Cardiac muscle cell (in vitro differentiated cells and primary cell): ENCODE data around the gene A4GALT. TPM values are rescaled to one million over a fixed set of nuclear protein-coding genes. Genes with fewer than 3 reads are reported as not detected.

Experiments used
- DNase-seq, 2 donors: peaks; one replicate each; pipeline versions ENCODE4 v3.0.0 to v3.0.0-alpha.2; 2010 to 2017; ENCODE audit warnings: low read depth in 1 of 2, low spot score in 1 of 2
- H3K27ac ChIP-seq: fragments of 200-600 bp; sonication (generic); 2 replicates; pipeline ENCODE4 v1.5.1; 2016
- H3K27me3 ChIP-seq: fragments of 200-600 bp; sonication (generic); 2 replicates; pipeline ENCODE4 v1.6.0; 2016; ENCODE audit warnings: control low read depth
- H3K36me3 ChIP-seq: fragments of 200-600 bp; sonication (generic); 2 replicates; pipeline ENCODE4 v1.5.1; 2016; ENCODE audit warnings: control low read depth
- H3K4me1 ChIP-seq: fragments of 200-600 bp; sonication (generic); 2 replicates; pipeline ENCODE4 v1.8.1; 2017; ENCODE audit warnings: low read depth, mild to moderate bottlenecking, mixed run types
- H3K4me3 ChIP-seq: fragments of 200-600 bp; sonication (generic); 2 replicates; pipeline ENCODE4 v1.5.1; 2016; ENCODE audit warnings: mild to moderate bottlenecking
- H3K9me3 ChIP-seq: fragments of 200-600 bp; sonication (generic); 2 replicates; pipeline ENCODE4 v1.5.1; 2017; ENCODE audit warnings: low read depth, mild to moderate bottlenecking, control low read depth
- CTCF ChIP-seq: IDR thresholded peaks from 2 replicates; pipeline ENCODE4 v1.5.1; 2012; ENCODE audit warnings: low read depth, mild to moderate bottlenecking, low read length
- polyA plus RNA-seq: library from polyadenylated mRNA; unstranded; fragments of >200 nt; fragmentation: Nextera tagmentation; extraction: Ambion mirVana; gene quantifications from 2 replicates; pipeline ENCODE4 v1.2.1, GENCODE V29; 2016
- total RNA-seq: library from RNA; depleted of rRNA; stranded (reverse); fragments of >200 nt; gene quantifications from 2 replicates; pipeline ENCODE4 v1.2.3, GENCODE V29; 2016

The A4GALT gene
- total and polyA plus RNA-seq, 2 experiments from 2014 or later: 15.1 to 26.1 TPM

GRCh38 chr22:42654436-42655073, 66.1 kb downstream of the A4GALT start:
- Histone ChIP-seq H3K4me1 (peaks cover 13% of the 10 kb centered on the region), H3K27me3 (no peaks in the 10 kb centered on the region), H3K36me3 (no peaks in the 10 kb centered on the region), H3K27ac (peak overlapping the region; percentile 50), H3K4me3 (no peak overlapping the region), H3K9me3 (no peaks in the 10 kb centered on the region)
- no peak for DNase-seq
- TF ChIP-seq CTCF: no peak

- TF ChIP-seq CTCF: no peak
Observed at GRCh38 chr22:42653999-42654398, 66.7 kb downstream of the A4GALT start.

GRCh38 chr22:42651134-42651533, 69.5 kb downstream of the A4GALT start:
- TF ChIP-seq CTCF: no peak
- H3K4me1 ChIP-seq: peaks cover 35% of the 10 kb centered on the region
- no peak overlapping the region for H3K27ac ChIP-seq
- H3K4me3 ChIP-seq: no peak overlapping the region
- H3K36me3 ChIP-seq: no peaks in the 10 kb centered on the region
- no peaks in the 10 kb centered on the region for H3K27me3 ChIP-seq
- no peak for DNase-seq
- H3K9me3 ChIP-seq: no peaks in the 10 kb centered on the region

More at GRCh38 chr22:42653999-42654398, 66.7 kb downstream of the A4GALT start:
- H3K4me3 ChIP-seq: no peak overlapping the region
- peaks cover 13% of the 10 kb centered on the region for H3K4me1 ChIP-seq
- DNase-seq: no peak
- no peaks in the 10 kb centered on the region for H3K36me3 ChIP-seq
- H3K27me3 ChIP-seq: no peaks in the 10 kb centered on the region
- no peaks in the 10 kb centered on the region for H3K9me3 ChIP-seq
- H3K27ac ChIP-seq: peak overlapping the region; percentile 78

- Histone ChIP-seq H3K27ac (peak within 1 kb of the TSS; percentile 80), H3K27me3 (no peaks in the 10 kb centered on the region), H3K4me3 (peak within 1 kb of the TSS; percentile 100), H3K4me1 (peaks cover 46% of the 10 kb centered on the region), H3K9me3 (no peaks in the 10 kb centered on the region), H3K36me3 (no peaks in the 10 kb centered on the region)
- peak; percentile 86 to 92 for DNase-seq
- TF ChIP-seq CTCF: no peak
Observed at GRCh38 chr22:42649246-42650099, 71.2 kb downstream of the A4GALT start, which contains the start of gene CYB5R3. TSS of gene CYB5R3 (minus strand) at chr22:42649392. CDS start at chr22:42649315, 77 bp downstream.

DNA sequence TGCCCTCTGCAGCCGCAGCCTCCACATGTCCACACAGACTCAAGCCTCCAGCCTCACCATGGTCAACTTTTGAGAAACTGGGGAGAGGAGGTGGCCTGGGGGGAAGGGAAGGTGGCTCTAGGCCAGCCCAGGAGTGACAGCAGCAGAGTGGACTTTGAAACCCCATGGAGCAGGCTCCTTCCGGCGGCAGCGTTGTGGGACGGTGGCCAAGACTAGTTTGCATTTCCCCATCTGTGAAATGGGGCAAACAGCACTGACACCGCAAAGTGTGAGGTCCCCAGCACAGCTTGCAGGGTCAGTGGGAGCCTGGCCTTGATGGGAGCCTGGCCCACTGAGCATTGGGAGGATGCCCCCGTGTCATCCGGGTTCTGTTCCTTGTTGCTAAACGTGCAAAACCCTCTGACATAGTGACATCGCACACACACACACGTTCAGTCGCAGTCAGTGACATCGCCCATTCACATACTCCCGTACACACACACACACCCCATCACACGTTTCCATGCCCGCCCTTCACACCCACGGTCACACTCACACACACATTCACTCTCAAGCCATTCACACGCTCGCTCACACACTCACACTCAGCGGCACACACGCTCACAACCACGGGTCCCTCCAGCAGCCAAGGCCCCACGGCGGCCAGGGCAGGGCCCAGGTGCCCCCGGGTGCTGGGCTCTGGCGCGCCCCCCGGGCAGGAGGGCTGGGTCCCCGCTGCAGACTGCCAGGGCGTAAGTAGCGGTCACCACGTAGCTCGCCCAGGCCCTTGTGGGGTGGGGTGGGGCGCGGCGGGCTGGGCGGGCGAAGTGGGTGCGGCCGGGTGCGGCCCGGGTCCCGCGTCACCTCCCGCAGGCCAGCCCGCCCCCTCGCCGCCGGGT, 72.1 kb downstream of the A4GALT start:
- peaks cover 45% of the 10 kb centered on the region for H3K4me1 ChIP-seq

More for the DNA sequence above, 72.1 kb downstream of the A4GALT start:
- Histone ChIP-seq H3K27ac (peak overlapping the region; percentile 80), H3K4me3 (peak overlapping the region; percentile 100), H3K9me3 (no peaks in the 10 kb centered on the region), H3K27me3 (no peaks in the 10 kb centered on the region), H3K36me3 (no peaks in the 10 kb centered on the region)
- no peak for TF ChIP-seq CTCF
- DNase-seq: peak in 1 of 2 donors; percentile 45
